Measurements from ENCODE around the gene PFDN1.

DNA sequence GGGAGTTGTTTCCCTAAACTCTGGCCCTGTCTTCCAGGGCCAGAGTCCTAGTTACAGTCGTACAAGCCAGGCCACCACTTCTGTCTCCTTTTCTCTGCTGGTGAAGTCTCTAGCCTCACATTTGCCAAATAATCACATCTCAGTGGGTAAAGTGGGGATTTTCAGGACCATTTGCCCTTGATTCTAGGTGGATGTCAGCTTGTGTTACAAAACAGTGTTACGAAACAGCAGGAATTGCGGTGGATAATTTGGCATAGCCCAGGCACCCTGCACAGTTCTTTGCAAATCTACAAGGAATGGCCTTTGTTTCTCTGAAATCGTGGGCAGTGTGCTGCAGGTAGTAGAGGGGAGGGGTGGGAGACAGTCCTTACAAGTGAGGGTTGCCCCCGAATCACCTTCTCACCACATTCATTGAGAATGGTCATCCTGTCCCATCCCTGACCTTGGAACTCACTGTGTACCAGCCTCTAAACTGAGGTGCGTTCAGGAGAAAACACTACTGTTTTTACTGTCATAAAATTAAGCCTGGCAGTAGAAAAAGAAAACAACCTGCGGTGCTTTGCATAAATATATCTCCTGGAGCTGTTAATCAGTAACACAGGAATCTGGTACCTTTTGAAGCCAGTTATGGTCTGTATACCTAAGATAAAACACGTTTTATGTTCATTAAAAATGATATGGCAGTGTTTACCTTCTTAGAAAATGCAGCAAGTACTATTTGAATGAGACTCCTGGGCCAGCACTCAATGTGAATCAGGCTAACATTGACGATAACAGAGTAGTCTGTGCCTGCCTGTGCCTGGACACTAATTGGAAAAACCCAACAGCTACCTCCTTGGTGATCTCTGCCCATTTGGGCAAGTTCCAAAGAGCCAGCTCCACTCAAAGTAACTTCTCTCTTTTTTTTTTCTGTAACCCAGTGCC is 83.6 kb downstream of the PFDN1 start:
- TF ChIP-seq, protein P1, sequence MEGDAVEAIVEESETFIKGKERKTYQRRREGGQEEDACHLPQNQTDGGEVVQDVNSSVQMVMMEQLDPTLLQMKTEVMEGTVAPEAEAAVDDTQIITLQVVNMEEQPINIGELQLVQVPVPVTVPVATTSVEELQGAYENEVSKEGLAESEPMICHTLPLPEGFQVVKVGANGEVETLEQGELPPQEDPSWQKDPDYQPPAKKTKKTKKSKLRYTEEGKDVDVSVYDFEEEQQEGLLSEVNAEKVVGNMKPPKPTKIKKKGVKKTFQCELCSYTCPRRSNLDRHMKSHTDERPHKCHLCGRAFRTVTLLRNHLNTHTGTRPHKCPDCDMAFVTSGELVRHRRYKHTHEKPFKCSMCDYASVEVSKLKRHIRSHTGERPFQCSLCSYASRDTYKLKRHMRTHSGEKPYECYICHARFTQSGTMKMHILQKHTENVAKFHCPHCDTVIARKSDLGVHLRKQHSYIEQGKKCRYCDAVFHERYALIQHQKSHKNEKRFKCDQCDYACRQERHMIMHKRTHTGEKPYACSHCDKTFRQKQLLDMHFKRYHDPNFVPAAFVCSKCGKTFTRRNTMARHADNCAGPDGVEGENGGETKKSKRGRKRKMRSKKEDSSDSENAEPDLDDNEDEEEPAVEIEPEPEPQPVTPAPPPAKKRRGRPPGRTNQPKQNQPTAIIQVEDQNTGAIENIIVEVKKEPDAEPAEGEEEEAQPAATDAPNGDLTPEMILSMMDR (IDR thresholded peaks at IDR 0.05; ENCODE audit: poor library complexity), result no peak
- TF ChIP-seq EZH2phosphoT487 (IDR thresholded peaks at IDR 0.05; ENCODE audit: low read depth, severe bottlenecking, unreplicated experiment), result no peak

Data from hepatocyte (in vitro differentiated cells).